Muscle layer of colon (tissue), 2 donors: ENCODE results near the gene BTG4.
A peak's percentile ranks its signal among the peaks of the same experiment; 100 is the strongest.

Experiments
- H3K27ac ChIP-seq: one replicate; pipeline ENCODE4 v1.7.0; 2013; ENCODE audit warnings: low read depth, mild to moderate bottlenecking, low read length, moderate library complexity
- H3K27me3 ChIP-seq, 2 donors: one replicate each; pipeline ENCODE4 v1.7.0; 2013; ENCODE audit warnings: low read length in 2 of 2, mild to moderate bottlenecking in 2 of 2; ENCODE audit not compliant: insufficient read depth in 2 of 2, control insufficient read depth in 1 of 2
- H3K36me3 ChIP-seq: one replicate; pipeline ENCODE4 v1.7.0; 2013; ENCODE audit warnings: mild to moderate bottlenecking, low read length; ENCODE audit not compliant: insufficient read depth
- H3K4me1 ChIP-seq: one replicate; pipeline ENCODE4 v1.7.0; 2013; ENCODE audit warnings: mild to moderate bottlenecking, low read length; ENCODE audit not compliant: insufficient read depth
- H3K4me3 ChIP-seq, 2 donors: one replicate each; pipeline ENCODE4 v1.7.0; 2013; ENCODE audit warnings: low read length in 2 of 2, low read depth in 1 of 2, mild to moderate bottlenecking in 1 of 2, moderate library complexity in 1 of 2
- H3K9ac ChIP-seq: one replicate; pipeline ENCODE4 v1.7.0; 2013; ENCODE audit warnings: low read length
- H3K9me3 ChIP-seq: one replicate; pipeline ENCODE4 v1.7.0; 2013; ENCODE audit warnings: mild to moderate bottlenecking, low read length
- donor health status: abdominal sarcoma.
- donor health status: Adenocarcinoma of cecum.

BTG4 gene

DNA sequence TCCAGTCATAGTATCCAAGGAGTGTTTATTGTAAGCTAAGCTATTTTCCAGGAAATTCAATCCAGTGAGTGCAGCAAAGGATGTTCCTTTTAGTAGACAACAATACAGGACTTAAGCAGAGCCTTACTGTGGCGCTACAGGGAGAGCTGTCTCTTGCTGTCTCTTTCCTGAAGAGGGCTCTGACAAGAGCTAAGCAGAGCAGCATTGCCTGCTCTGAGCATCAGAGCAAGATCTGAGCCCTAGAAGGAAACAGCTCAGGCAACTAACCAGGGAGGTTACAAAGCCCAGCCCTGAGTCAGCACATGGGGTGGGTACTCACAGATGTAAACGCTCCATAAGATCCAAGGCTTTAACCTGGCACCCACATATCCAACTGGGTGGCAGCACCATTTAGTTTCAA lies 36.3 kb upstream of the BTG4 start:
- no peaks in the 10 kb centered on the region for H3K27me3 ChIP-seq
- no peaks in the 10 kb centered on the region for H3K9me3 ChIP-seq
- H3K4me1 ChIP-seq, result no peaks in the 10 kb centered on the region
- no peak overlapping the region for H3K27ac ChIP-seq
- H3K9ac ChIP-seq, result no peak overlapping the region
- H3K4me3 ChIP-seq, result no peak overlapping the region
- peaks cover 33% of the 10 kb centered on the region for H3K36me3 ChIP-seq

- Histone ChIP-seq H3K27ac (no peak overlapping the region), H3K4me3 (no peak overlapping the region), H3K27me3 (peaks cover 0 to 6% of the 10 kb centered on the region in 2 donors), H3K9ac (no peak overlapping the region), H3K36me3 (peaks cover 26% of the 10 kb centered on the region), H3K4me1 (peaks cover 7% of the 10 kb centered on the region), H3K9me3 (no peaks in the 10 kb centered on the region)
These were observed 30.6 kb upstream of the BTG4 start for GRCh38 chr11:111542606-111543275.

DNA sequence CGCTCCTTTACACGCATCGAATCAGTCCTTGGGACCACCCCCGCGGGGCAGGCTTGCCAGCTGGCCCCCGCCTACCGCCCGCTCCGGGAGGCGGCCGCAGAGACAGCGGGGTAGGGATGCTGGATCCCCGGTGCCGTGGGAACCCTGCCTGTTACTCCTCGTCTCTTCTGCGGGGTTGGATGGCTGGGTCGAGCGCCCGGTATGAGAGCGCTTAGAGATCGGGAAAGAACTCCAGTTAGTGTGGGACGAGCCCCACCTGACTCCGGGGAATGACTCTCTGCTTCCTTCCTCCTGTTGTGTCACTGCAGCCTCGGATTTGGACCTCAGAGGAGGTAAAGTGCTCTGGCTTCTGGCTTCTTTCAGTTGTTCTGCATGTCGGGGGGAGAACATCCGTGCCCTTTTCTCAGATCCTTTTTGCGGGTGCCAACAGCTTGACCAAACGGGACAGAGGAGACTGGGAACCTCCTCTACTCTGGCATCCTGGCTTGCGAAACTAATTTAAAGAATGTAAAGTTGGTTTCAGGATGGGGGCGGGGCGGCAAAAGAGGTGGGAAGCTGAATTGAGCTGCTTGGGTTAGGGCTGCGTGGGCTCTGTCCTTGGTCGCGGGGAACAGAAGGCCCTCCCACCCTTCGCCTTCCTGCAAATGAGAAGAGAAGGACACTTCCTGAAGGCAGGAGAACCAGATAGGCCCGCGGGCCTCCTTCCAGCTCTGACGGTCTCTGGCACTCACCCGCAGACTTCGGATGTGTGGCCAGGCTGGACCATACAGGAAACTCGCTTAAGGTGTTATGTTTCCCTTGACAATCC lies 29.3 kb upstream of the BTG4 start:
- peak overlapping the region; percentile 30 for H3K9ac ChIP-seq
- no peaks in the 10 kb centered on the region for H3K9me3 ChIP-seq
- H3K4me3 ChIP-seq, result peak overlapping the region; percentile 81 to 86

GRCh38 chr11:111540937-111541253 lies 28.7 kb upstream of the BTG4 start:
- peak overlapping the region; percentile 81 to 86 for H3K4me3 ChIP-seq
- peaks cover 8% of the 10 kb centered on the region for H3K36me3 ChIP-seq
- peak overlapping the region; percentile 30 for H3K9ac ChIP-seq
- H3K9me3 ChIP-seq, result no peaks in the 10 kb centered on the region
- H3K4me1 ChIP-seq, result peaks cover 7% of the 10 kb centered on the region
- H3K27ac ChIP-seq, result peak overlapping the region; percentile 84
- H3K27me3 ChIP-seq, result peaks cover 0 to 6% of the 10 kb centered on the region in 2 donors

More for the DNA sequence above, 29.3 kb upstream of the BTG4 start:
- H3K27ac ChIP-seq, result peak overlapping the region; percentile 84
- H3K4me1 ChIP-seq, result peaks cover 7% of the 10 kb centered on the region
- peaks cover 0 to 6% of the 10 kb centered on the region in 2 donors for H3K27me3 ChIP-seq
- H3K36me3 ChIP-seq, result peaks cover 13% of the 10 kb centered on the region

DNA sequence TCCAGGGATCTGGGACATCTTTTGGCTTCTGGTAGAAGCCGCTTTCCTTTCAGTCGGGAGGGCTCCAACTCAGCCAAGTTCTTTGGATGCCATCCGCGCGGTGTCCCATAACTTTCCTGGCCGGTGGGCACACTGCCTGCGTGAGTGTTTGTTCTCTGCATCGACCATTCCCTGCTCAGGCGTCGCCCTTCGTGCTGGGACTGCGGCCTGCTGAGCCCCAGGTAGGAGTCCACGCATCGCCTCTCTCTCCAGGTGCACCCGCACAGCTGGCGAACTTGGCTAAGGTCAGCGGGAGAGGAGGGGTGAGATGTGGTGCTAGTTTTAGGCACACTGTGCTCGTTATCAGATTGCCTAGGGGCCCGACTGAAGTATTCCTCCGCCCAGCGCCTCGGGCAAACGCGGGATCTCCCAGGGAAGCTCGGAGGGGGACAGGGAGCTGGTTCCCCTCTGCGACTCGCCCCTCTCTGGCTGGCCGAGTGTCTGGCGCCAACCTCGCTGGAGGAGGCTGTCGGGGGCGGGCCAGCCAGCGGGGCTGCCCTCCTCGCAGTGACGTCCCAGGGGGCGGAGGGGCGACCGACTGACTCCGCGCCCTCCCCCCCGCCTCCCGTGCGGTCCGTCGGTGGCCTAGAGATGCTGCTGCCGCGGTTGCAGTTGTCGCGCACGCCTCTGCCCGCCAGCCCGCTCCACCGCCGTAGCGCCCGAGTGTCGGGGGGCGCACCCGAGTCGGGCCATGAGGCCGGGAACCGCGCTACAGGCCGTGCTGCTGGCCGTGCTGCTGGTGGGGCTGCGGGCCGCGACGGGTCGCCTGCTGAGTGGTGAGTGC lies 28.1 kb upstream of the BTG4 start, which contains the start of gene LAYN:
LAYN (plus strand) TSS at position 607 of the 823 bp plus-strand sequence; CDS start at position 731, 124 bp downstream.
- Histone ChIP-seq H3K9ac (peak within 1 kb of the TSS; percentile 72), H3K36me3 (peaks cover 6% of the 10 kb centered on the region), H3K27ac (peak within 1 kb of the TSS; percentile 84), H3K27me3 (peaks cover 0 to 6% of the 10 kb centered on the region in 2 donors), H3K4me3 (peak within 1 kb of the TSS; percentile 81 to 86), H3K9me3 (no peaks in the 10 kb centered on the region), H3K4me1 (peaks cover 7% of the 10 kb centered on the region)

DNA sequence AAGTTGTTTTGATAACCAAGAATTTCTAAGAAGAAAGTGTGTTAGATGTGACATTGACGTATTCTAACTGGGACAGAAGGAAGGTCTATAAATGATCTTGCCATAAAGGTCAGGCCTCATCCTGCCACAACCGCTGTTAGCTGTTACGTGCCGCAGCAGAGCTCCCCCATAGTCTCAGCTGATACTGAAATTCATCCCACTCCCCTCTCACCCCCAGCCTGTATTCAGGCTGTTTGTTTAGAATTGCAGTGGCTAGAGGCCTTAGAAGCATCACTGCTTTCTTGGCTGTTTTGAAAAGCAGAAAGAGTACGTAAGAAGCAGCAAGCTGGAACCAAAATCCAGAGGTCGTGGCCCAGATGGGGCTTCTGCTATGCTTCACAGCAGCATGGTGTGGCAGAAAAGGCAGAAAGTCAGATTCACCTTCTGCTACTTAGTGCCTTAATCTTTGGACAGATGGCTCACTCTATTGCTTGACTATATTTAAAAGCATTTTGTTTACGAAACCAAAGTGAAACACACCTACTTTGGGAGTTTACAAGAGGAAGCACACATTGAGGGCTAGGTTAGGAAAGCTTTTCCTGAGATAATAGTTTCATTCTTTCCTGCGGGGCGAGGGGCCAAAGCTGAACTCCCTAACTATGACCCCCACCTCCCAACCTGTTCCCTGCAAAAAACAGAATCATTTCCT lies 27.4 kb upstream of the BTG4 start:
- H3K27ac ChIP-seq, result peak overlapping the region; percentile 84
- H3K27me3 ChIP-seq, result peaks cover 0 to 6% of the 10 kb centered on the region in 2 donors
- peaks cover 6% of the 10 kb centered on the region for H3K36me3 ChIP-seq
- peaks cover 7% of the 10 kb centered on the region for H3K4me1 ChIP-seq
- peak overlapping the region; percentile 72 for H3K9ac ChIP-seq
- peak overlapping the region; percentile 81 to 86 for H3K4me3 ChIP-seq
- no peaks in the 10 kb centered on the region for H3K9me3 ChIP-seq

- no peak overlapping the region for H3K27ac ChIP-seq
These were observed 26.4 kb upstream of the BTG4 start for GRCh38 chr11:111538407-111539114.

DNA sequence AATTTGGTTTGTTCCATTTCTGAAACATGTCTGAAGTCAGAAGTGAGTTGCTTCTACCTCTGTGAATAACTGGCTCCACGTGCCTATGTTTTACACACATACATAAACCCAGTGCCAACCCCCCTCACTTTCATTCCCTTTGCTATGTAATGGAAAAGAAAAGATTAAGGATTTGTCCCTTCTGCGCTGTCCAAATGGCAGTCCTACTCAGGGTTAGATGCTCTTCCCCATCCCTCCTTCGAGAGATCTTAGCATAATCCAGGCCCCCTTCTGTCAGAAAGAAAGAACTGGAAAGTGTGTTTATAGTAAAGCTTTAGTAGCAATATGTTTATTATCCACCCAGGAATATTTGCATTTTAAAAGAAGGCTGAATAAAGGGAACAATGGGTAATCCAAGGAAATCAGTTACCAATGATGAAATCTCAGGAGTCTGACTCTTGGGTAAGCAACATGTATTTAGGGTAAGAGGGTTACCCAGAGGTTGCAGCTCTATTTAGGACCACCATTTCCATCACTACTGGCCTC lies 25.2 kb upstream of the BTG4 start:
- Histone ChIP-seq H3K27me3 (peaks cover 0 to 6% of the 10 kb centered on the region in 2 donors), H3K4me1 (peaks cover 7% of the 10 kb centered on the region), H3K27ac (no peak overlapping the region), H3K36me3 (no peaks in the 10 kb centered on the region), H3K9ac (no peak overlapping the region), H3K4me3 (no peak overlapping the region), H3K9me3 (no peaks in the 10 kb centered on the region)

More at GRCh38 chr11:111538407-111539114, 26.4 kb upstream of the BTG4 start:
- Histone ChIP-seq H3K4me1 (peaks cover 7% of the 10 kb centered on the region), H3K36me3 (no peaks in the 10 kb centered on the region), H3K9me3 (no peaks in the 10 kb centered on the region), H3K27me3 (peaks cover 0 to 6% of the 10 kb centered on the region in 2 donors), H3K4me3 (no peak overlapping the region), H3K9ac (no peak overlapping the region)

DNA sequence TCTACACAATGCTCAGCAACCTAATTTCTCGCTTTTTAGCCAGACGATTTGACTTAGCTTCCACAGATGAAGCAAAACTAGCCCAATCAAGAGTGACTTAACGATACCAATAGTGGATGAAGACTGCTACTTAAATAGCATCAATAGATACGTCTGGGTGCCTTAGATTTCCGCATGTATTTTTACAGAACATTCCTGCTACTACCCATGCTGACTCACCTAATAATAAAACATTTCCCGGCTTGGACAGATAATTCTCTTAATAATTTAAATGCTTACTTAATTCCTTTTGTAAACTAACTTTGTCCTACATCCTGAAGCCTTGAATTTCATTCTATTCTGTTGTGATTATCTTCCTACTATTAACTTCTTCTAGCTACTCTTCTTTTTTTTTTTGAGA lies 23.1 kb upstream of the BTG4 start:
- Histone ChIP-seq H3K9ac (no peak overlapping the region), H3K27me3 (no peaks in the 10 kb centered on the region), H3K36me3 (no peaks in the 10 kb centered on the region), H3K4me3 (no peak overlapping the region), H3K27ac (no peak overlapping the region), H3K4me1 (peaks cover 7% of the 10 kb centered on the region), H3K9me3 (no peaks in the 10 kb centered on the region)

DNA sequence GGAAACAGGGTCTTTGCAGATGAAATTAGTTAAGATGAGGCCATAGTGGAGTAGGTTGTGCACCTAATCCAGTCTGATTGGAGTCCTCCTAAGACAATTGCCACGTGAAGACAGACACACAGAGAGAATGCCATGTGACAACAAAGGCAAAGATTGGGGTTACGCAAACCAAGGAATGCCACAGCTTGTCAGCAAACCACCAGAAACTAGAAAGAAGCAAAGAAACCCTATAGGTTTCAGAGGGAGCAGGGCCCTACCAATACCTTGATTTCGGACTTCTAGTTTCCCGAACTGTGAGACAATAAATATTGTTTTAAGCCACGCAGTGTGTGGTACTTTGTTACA lies 20.2 kb upstream of the BTG4 start:
- Histone ChIP-seq H3K4me1 (no peaks in the 10 kb centered on the region), H3K9ac (no peak overlapping the region), H3K36me3 (no peaks in the 10 kb centered on the region), H3K27ac (no peak overlapping the region), H3K4me3 (no peak overlapping the region), H3K9me3 (no peaks in the 10 kb centered on the region), H3K27me3 (no peaks in the 10 kb centered on the region)
